ENCODE measurements around the gene CNTN4. TPM values are rescaled to one million over a fixed set of nuclear protein-coding genes. Genes with fewer than 3 reads are reported as not detected.

The CNTN4 gene
- total and polyA plus RNA-seq, 2 donors (not counting 3 experiments of a cell fraction or from before 2014, with no cell fraction given) = not detected

DNA sequence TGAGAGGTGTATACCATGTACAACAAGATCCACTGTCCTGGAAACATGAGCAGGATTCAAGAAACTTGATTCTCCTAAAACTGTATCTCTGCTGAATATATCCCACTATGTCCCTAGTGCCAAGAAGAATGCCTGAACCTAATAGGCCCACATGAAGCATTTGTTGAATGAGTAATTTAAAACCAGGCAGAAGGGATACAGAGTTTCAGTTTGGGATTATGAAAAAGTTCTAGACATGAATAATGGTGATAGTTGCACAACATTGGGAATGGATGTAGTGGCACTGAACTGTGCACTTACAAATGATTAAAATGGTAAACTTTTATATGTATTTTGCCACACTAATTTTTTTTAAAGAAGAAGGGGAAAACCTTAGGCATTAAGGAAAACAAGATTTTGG is 750.4 kb downstream of the CNTN4 start:
- CTCF ChIA-PET = no interaction called here

DNA sequence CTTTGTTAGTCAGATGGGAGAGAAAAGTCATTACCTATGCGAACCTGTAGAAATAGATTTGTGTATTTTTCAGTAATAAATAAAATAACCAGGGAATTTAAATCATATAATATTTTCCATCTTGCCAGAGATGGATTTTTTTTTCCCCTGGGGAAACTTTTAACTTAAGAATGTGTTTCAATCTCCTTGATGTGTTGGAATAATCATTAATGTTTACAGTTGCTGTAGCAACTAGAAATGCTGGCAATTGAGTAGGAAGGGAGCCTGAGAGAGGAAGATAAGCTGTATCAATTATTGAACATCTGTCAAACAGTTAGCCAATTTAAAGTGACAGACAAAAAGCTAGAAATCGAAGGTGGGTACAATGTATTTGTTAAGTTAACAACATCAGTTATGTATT is 752.0 kb downstream of the CNTN4 start:
- BruUV-seq (replicated peaks) = no TSS peak
- DNase-seq (ENCODE audit: low read depth, low spot score) (no peak), FAIRE-seq (no peak)
- H3K27me3 ChIP-seq (ENCODE audit: control insufficient read depth in 2 of 2, insufficient read depth in 2 of 2, low read length in 2 of 2) = no peaks in the 10 kb centered on the region
- no peaks in the 10 kb centered on the region for H3K4me1 ChIP-seq (ENCODE audit: control insufficient read depth, extremely low read depth, insufficient read depth, low read length)
- no peak overlapping the region for H3K4me3 ChIP-seq (replicated peaks in 1 of 3; ENCODE audit: insufficient read depth in 1 of 3, low read depth in 1 of 3, low read length in 3 of 3)
- H3K79me2 ChIP-seq (ENCODE audit: control insufficient read depth, insufficient read depth, low read length) = no peaks in the 10 kb centered on the region
- H3K4me2 ChIP-seq (ENCODE audit: insufficient read depth, low read length) = no peak overlapping the region
- no peaks in the 10 kb centered on the region for H4K20me1 ChIP-seq (replicated peaks; ENCODE audit: control insufficient read depth, extremely low read depth, insufficient read depth, low read length)
- H3K27ac ChIP-seq (ENCODE audit: insufficient read depth, low read depth, low read length) = no peak overlapping the region
- no peak overlapping the region for H2AFZ ChIP-seq (ENCODE audit: low read depth, low read length)
- ChIA-PET POLR2A (no interaction called here), CTCF (no interaction called here)
- no peaks in the 10 kb centered on the region for H3K9me3 ChIP-seq (replicated peaks; ENCODE audit: control insufficient read depth, insufficient read depth, low read length)
- H3K9me1 ChIP-seq (replicated peaks; ENCODE audit: control insufficient read depth, extremely low read depth, insufficient read depth, low read length) = no peaks in the 10 kb centered on the region
- intact Hi-C loops (cut with micrococcal nuclease) (no loop called here), dilution Hi-C loops (cut with MboI; ENCODE audit: extremely low pct_ligation_motif_present, low sequenced_read_pairs) (no loop called here)
- no peaks in the 10 kb centered on the region for H3K36me3 ChIP-seq (ENCODE audit: control insufficient read depth in 2 of 2, extremely low read depth in 1 of 2, insufficient read depth in 2 of 2, low read length in 2 of 2)
- no peak for TF ChIP-seq EZH2 (IDR thresholded peaks at IDR 0.05; ENCODE audit: borderline replicate concordance, low read depth, low read length, severe bottlenecking)
- no peak for TF ChIP-seq POLR2A (IDR thresholded peaks at IDR 0.05; ENCODE audit: low read depth, low read length)
- TF ChIP-seq FOS (IDR thresholded peaks at IDR 0.05; ENCODE audit: borderline replicate concordance, insufficient read depth, low read length) = no peak
- TF ChIP-seq, protein P1, sequence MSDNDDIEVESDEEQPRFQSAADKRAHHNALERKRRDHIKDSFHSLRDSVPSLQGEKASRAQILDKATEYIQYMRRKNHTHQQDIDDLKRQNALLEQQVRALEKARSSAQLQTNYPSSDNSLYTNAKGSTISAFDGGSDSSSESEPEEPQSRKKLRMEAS (IDR thresholded peaks at IDR 0.05; ENCODE audit: insufficient read depth, insufficient read length) = no peak
- no peak for TF ChIP-seq JUN (IDR thresholded peaks at IDR 0.05; ENCODE audit: borderline replicate concordance, insufficient read depth, insufficient read length, low read depth)
- no peak for TF ChIP-seq MYC (IDR thresholded peaks at IDR 0.05; ENCODE audit: low read depth, low read length)
- no peak for TF ChIP-seq POLR2AphosphoS5 (IDR thresholded peaks at IDR 0.05; ENCODE audit: insufficient read depth, low read depth, low read length)
- no peak for TF ChIP-seq GATA2 (IDR thresholded peaks at IDR 0.05; ENCODE audit: insufficient read depth, insufficient read length, low read depth, low read length)
- TF ChIP-seq, protein P2, sequence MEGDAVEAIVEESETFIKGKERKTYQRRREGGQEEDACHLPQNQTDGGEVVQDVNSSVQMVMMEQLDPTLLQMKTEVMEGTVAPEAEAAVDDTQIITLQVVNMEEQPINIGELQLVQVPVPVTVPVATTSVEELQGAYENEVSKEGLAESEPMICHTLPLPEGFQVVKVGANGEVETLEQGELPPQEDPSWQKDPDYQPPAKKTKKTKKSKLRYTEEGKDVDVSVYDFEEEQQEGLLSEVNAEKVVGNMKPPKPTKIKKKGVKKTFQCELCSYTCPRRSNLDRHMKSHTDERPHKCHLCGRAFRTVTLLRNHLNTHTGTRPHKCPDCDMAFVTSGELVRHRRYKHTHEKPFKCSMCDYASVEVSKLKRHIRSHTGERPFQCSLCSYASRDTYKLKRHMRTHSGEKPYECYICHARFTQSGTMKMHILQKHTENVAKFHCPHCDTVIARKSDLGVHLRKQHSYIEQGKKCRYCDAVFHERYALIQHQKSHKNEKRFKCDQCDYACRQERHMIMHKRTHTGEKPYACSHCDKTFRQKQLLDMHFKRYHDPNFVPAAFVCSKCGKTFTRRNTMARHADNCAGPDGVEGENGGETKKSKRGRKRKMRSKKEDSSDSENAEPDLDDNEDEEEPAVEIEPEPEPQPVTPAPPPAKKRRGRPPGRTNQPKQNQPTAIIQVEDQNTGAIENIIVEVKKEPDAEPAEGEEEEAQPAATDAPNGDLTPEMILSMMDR (IDR thresholded peaks at IDR 0.05; ENCODE audit: extremely low read depth in 1 of 2, insufficient read depth in 1 of 2, low read depth in 1 of 2, low read length in 2 of 2) = no peak
- H3K9ac ChIP-seq (replicated peaks; ENCODE audit: extremely low read depth, insufficient read depth, low read length) = no peak overlapping the region

More for the DNA sequence above, 750.4 kb downstream of the CNTN4 start:
- Histone ChIP-seq H3K27ac (ENCODE audit: insufficient read depth, low read depth, low read length) (no peak overlapping the region), H4K20me1 (replicated peaks; ENCODE audit: control insufficient read depth, extremely low read depth, insufficient read depth, low read length) (no peaks in the 10 kb centered on the region), H2AFZ (ENCODE audit: low read depth, low read length) (no peak overlapping the region), H3K27me3 (ENCODE audit: control insufficient read depth in 2 of 2, insufficient read depth in 2 of 2, low read length in 2 of 2) (no peaks in the 10 kb centered on the region), H3K9me1 (replicated peaks; ENCODE audit: control insufficient read depth, extremely low read depth, insufficient read depth, low read length) (no peaks in the 10 kb centered on the region), H3K4me1 (ENCODE audit: control insufficient read depth, extremely low read depth, insufficient read depth, low read length) (no peaks in the 10 kb centered on the region), H3K9me3 (replicated peaks; ENCODE audit: control insufficient read depth, insufficient read depth, low read length) (peaks cover 2% of the 10 kb centered on the region), H3K36me3 (ENCODE audit: control insufficient read depth in 2 of 2, extremely low read depth in 1 of 2, insufficient read depth in 2 of 2, low read length in 2 of 2) (no peaks in the 10 kb centered on the region), H3K4me2 (ENCODE audit: insufficient read depth, low read length) (no peak overlapping the region), H3K9ac (replicated peaks; ENCODE audit: extremely low read depth, insufficient read depth, low read length) (no peak overlapping the region), H3K4me3 (replicated peaks in 1 of 3; ENCODE audit: insufficient read depth in 1 of 3, low read depth in 1 of 3, low read length in 3 of 3) (no peak overlapping the region), H3K79me2 (ENCODE audit: control insufficient read depth, insufficient read depth, low read length) (no peaks in the 10 kb centered on the region)
- dilution Hi-C loops (cut with MboI; ENCODE audit: extremely low pct_ligation_motif_present, low sequenced_read_pairs) (no loop called here), intact Hi-C loops (cut with micrococcal nuclease) (no loop called here)
- POLR2A ChIA-PET = no interaction called here
- DNase-seq (ENCODE audit: low read depth, low spot score) (no peak), FAIRE-seq (no peak)
- TF ChIP-seq, protein P1 (IDR thresholded peaks at IDR 0.05; ENCODE audit: insufficient read depth, insufficient read length) = no peak
- TF ChIP-seq, protein P2 (IDR thresholded peaks at IDR 0.05; ENCODE audit: extremely low read depth in 1 of 2, insufficient read depth in 1 of 2, low read depth in 1 of 2, low read length in 2 of 2) = no peak
- no peak for TF ChIP-seq POLR2A (IDR thresholded peaks at IDR 0.05; ENCODE audit: low read depth, low read length)
- no peak for TF ChIP-seq POLR2AphosphoS5 (IDR thresholded peaks at IDR 0.05; ENCODE audit: insufficient read depth, low read depth, low read length)
- no peak for TF ChIP-seq MYC (IDR thresholded peaks at IDR 0.05; ENCODE audit: low read depth, low read length)
- BruUV-seq (replicated peaks) = no TSS peak

Data from endothelial cell of umbilical vein (primary cell).